HG03565 (cell line): ENCODE measurements around the gene FARSB.

ENCODE experiments used
- ATAC-seq: cut with Tn5 transposase; IDR thresholded peaks from one replicate; pipeline ENCODE4 v1.9.1; 2021; ENCODE audit warnings: mild to moderate bottlenecking, moderate library complexity; ENCODE audit not compliant: unreplicated experiment

FARSB gene

DNA sequence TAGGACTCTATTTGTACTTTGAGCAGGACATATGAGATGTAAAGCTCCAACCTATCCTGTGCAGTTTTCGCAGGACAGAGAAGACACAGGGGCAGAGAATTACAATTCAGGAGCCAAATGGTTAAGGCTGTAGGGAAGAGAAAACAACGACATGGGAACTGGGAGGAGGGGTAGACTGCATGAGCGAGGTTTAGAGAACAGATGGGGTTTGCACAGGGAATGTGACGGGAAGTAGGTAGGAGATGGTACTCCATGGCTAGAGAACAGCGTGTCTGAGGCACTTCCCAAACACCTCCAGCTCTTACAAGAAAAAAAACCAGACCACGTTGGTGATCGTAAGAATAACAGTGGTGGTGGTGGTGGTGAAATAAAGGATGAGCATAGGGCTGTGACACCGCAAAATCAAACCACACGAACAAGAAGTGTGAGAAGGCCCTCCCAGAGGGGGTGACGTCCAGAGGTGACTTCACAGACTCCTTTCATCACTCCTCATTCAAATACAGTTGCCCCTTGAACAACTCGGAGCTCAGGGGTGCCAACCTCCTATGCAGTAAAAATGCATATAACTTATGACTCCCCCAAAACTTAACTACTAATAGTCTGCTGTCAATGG is 92.7 kb downstream of the FARSB start:
- no peak for ATAC-seq

DNA sequence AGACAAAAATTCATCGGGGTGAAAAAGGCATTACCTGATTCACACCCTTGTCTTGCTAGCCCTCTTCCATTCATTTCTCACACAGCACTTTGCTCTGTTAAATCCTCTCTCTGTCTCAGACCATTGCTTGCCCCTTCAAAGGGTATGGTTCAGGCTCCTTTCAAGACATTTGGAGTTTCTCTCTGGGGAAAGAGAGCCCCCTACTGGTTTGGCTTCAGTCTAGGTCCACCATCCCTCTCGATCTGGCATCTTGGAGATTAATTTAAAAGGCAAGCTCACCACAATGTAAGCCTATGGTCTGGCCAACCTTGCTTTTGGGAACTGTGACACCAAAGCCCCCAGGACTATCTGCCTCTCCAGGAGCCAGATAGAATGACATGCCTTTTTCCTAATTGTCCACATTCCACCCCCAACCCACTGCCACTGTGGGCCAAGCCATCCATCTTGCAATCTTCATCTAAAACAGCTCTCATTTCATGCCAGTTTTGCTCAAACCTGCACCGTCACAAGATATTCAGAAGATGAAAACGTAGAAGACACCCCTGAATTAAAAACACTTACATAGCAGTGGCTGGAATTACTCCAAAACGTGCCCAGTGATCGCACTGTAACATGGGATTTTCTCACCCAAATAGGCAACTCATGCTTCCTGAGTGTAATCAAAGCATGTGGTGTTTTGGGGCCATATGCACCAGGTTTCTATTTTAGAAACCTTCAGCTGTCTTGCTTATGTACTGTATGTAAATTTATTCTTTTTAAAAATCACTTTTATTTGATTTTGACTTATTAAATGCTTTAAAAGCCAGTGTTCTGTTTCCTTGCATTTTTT is 93.9 kb downstream of the FARSB start:
- peak; percentile 78 for ATAC-seq

GRCh38 chr2:222561151-222561550 is 94.7 kb downstream of the FARSB start:
- ATAC-seq, result no peak

GRCh38 chr2:222554517-222554916 is 101.4 kb downstream of the FARSB start:
- ATAC-seq, result no peak

DNA sequence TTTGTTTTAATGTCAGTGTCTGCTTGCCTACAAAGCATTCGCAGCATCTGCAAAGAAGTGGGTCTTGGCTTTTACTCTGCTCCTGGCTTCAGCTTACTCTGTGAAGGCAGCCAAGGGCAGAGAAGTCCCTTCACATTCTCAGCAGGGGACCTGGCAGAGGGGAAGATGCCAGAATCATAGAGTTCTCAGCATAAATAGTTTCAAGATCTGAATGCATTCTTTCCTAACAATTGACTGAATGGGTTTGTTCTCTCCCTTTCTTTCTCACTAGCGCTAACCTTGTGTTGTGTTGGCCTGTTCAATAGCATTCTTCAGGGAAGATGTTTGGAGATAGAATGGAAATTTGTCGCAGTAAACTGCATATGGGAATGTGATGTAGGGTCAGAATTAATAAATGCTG is 106.9 kb downstream of the FARSB start:
- no peak for ATAC-seq

DNA sequence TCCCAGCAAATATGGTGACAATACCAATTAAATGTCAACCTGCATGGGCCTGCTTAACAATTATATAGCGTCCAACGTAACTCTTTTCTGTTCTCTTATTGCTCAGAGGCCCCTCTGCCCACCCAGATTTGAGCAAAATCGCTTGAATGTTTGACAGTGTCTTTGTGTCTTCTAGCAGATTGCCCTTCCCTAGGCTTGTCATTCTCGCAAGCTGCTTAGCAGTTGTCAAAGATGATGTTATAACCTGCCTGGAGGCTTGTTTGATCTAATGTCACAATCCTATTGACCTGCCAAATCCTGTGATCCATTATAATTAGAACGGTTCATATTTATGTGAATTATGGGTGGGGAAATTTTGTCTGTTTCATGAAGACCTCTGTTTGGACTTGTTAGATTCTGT is 108.8 kb downstream of the FARSB start:
- no peak for ATAC-seq

DNA sequence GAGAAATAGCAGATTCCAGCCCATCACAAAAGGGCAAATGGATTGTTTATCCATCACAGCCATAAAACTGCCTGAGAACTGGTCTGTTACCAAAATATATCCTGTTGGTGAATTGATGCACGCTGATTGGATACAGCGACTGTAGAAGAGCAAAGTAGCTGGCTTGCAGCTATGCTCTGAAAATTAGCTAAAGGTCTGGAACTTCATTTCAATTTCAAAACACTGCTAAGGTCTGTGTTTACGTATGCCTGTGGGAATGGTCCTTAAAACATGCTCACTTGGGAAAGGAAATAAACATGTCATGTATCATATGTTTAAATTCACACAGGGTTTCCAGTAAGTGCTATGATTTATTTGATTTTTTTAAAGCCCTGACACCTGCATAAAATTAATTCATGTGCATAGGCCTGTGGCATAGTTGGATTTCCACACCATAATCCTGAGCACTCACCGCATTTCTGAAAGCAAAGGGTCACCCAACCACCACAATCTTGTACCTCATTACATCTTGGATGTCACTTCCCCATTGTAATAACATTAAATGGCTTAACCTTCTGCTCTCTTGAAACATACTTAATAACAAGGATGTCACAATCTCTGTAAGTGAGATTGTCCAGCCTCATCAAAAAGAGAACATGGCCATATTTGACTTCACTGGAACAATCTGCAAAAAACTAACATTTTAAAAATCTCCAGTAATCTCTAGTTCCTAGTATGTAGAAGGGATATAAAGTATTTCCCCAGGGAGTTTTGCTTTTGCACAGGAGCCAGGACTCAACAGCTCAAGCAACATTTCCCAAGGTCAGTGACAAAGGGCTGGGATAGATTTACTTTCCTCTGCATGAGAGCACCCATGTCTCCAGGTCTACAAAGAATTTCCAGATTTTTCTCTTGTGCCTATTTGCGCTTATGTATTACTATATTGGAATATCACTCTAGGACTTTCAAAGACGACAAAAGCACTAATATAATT is 109.8 kb downstream of the FARSB start:
- ATAC-seq, result no peak

DNA sequence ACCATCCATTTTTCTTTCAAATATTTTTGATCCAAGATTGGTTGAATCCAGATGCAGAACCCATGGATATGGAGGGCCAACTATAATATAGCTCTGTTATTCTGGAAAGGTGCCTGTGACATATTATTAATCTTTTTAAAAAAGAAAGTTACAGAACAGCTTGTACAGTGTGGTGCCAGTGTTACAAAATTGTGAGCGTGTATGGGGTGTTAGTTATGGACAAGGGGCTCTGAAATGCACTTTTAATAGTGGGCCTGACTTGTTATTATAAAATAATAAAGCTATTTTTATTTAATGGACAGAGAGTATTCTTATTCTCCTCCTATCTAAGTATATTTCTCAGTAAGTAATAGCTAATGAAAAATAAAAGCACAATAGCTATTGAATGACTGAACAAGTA is 111.2 kb downstream of the FARSB start:
- no peak for ATAC-seq

GRCh38 chr2:222538535-222538934 is 117.4 kb downstream of the FARSB start:
- ATAC-seq, result no peak

DNA sequence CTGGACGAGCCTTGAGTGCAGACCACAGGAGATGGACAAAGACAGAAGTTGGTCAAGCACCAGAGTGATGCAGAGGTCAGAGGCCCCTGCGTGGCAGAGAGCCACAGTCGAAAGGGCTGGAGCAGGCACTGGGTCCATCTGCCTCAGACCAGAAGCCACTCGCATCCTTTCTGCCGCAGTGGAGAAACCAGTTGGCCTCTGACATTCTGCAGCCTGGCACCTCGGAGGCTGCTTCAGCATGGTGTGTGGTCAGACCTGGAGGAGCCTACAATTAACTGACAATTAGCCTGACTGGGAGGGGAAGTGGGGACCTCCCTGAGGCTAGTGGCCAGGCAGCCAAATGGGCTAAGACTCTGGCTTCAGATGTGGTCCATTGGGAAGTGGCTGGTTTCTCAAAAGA is 120.4 kb downstream of the FARSB start:
- no peak for ATAC-seq

- ATAC-seq, result no peak
These were observed 123.6 kb downstream of the FARSB start for GRCh38 chr2:222532315-222532714.

GRCh38 chr2:222526480-222527277 is 129.2 kb downstream of the FARSB start:
- peak; percentile 34 for ATAC-seq

DNA sequence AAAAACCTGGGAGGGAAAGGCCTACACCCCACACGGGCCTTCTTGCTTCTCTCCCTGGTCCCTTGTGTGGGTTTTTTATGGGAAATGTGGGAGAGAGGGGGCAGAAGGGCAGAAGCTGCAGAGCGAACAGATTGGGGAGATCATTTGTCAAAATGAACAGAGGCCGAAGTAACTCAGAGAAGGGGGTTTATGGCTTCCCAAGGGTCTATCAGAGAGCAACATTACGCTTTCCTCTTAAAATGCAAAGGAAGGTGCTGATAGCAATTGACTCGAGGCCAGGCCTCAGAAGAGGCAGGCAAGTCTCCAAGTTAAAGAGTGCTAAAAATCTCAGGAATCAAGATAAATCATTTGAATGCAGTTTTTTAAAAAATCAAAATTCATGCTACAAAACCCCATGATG is 130.1 kb downstream of the FARSB start:
- ATAC-seq, result no peak

- peak; percentile 60 for ATAC-seq
These were observed 131.9 kb downstream of the FARSB start for GRCh38 chr2:222523783-222524544.

DNA sequence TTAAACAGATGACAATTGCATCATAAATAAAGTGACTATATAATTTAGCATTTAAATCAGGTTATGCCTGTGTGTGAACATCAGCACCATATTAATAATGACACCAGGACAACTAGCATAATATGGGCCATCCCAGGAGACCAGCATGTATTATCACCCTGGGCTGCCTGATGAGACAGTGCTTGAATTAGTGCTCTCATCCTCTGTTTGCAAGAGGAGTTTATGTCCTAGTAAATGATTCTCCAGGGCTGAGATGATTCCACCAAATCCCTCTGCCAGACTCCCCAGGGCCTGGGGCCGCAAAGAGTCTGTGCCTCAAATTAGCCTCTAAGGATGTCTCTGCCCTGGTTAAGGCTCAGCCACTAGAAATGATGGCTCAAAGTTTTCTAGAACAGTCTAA is 133.8 kb downstream of the FARSB start:
- no peak for ATAC-seq

DNA sequence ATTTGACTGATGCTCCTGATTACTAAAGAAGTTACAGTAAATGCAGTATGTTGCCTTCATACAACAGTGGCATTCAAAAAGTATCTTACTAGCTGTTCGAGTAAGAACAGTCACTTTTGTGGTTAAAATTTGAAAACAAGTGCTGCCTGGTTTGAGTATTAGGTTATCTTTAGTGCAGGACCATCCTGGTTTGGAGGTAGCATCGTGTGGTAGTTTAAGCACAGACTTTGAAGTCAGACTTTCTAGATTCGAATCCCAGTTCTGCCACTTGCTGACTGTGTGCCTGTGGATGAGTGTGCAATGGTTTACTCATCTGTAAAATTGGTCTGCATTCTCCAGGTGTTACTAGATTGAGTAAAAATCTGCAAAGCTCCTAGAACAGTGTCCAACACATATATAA is 134.8 kb downstream of the FARSB start:
- ATAC-seq, result peak; percentile 59
